NCI-H2227 (cell line): ENCODE data around the gene GBP6.
"Not testable (repeated sequence)": the region's sequence is repeated elsewhere in the genome, so short reads cannot be mapped to it uniquely, and the experiment has no call there.

Experiments used
- DNase-seq: peaks from one replicate; lab custom pipeline; 2025; ENCODE audit not compliant: unreplicated experiment; lab: John Stamatoyannopoulos, UW

Gene GBP6

GRCh38 chr1:89369331-89369730 is 5.5 kb downstream of the GBP6 start:
- DNase-seq: no peak

- DNase-seq: not testable (repeated sequence)
Observed at GRCh38 chr1:89373810-89374209, 10.0 kb downstream of the GBP6 start.

- no peak for DNase-seq
Observed at GRCh38 chr1:89378001-89378400, 14.1 kb downstream of the GBP6 start.

- no peak for DNase-seq
Observed at GRCh38 chr1:89381618-89382017, 17.8 kb downstream of the GBP6 start.

- no peak for DNase-seq
Observed at GRCh38 chr1:89382479-89382878, 18.6 kb downstream of the GBP6 start.

GRCh38 chr1:89383185-89383584 is 19.3 kb downstream of the GBP6 start:
- no peak for DNase-seq

GRCh38 chr1:89390707-89391106 is 26.8 kb downstream of the GBP6 start:
- DNase-seq: no peak

- no peak for DNase-seq
Observed at GRCh38 chr1:89391686-89392085, 27.8 kb downstream of the GBP6 start.

- DNase-seq: no peak
Observed at GRCh38 chr1:89394851-89395250, 31.0 kb downstream of the GBP6 start.

GRCh38 chr1:89396902-89397301 is 33.0 kb downstream of the GBP6 start:
- DNase-seq: no peak

- DNase-seq: no peak
Observed at GRCh38 chr1:89405275-89405929, 41.5 kb downstream of the GBP6 start.

GRCh38 chr1:89407360-89407759 is 43.5 kb downstream of the GBP6 start:
- DNase-seq: no peak

- DNase-seq: not testable (repeated sequence)
Observed at GRCh38 chr1:89407768-89408167, 43.9 kb downstream of the GBP6 start.

GRCh38 chr1:89425056-89425455 is 61.2 kb downstream of the GBP6 start:
- DNase-seq: no peak

- DNase-seq: no peak
Observed at GRCh38 chr1:89429062-89429461, 65.2 kb downstream of the GBP6 start.

- not testable (repeated sequence) for DNase-seq
Observed at GRCh38 chr1:89429681-89430080, 65.8 kb downstream of the GBP6 start.

- no peak for DNase-seq
Observed at GRCh38 chr1:89433421-89433820, 69.6 kb downstream of the GBP6 start.

- not testable (repeated sequence) for DNase-seq
Observed at GRCh38 chr1:89434058-89434780, 70.4 kb downstream of the GBP6 start.
